Chondrocyte (in vitro differentiated cells): ENCODE measurements around the gene PREP. TPM values are rescaled to one million over a fixed set of nuclear protein-coding genes. Genes with fewer than 3 reads are reported as not detected.

Source experiments
- DNase-seq: peaks from one replicate; pipeline ENCODE4 v3.0.0; 2021; ENCODE audit warnings: mixed read lengths, low spot score
- H3K27ac Mint-ChIP-seq: one replicate; pipeline ENCODE4 v1.8.0; 2021; ENCODE audit warnings: mild to moderate bottlenecking, moderate library complexity, mixed read lengths; ENCODE audit not compliant: unreplicated experiment
- H3K27me3 Mint-ChIP-seq: 2 replicates; pipeline ENCODE4 v1.8.0; 2021; ENCODE audit warnings: low read depth, mixed read lengths
- H3K36me3 Mint-ChIP-seq: 2 replicates; pipeline ENCODE4 v1.8.0; 2021; ENCODE audit warnings: low read depth, mixed read lengths
- H3K4me1 Mint-ChIP-seq: 2 replicates; pipeline ENCODE4 v1.8.0; 2021; ENCODE audit warnings: low read depth, mild to moderate bottlenecking, mixed read lengths
- H3K4me3 Mint-ChIP-seq: one replicate; pipeline ENCODE4 v1.8.0; 2021; ENCODE audit warnings: mild to moderate bottlenecking, moderate library complexity, mixed read lengths; ENCODE audit not compliant: unreplicated experiment
- H3K9me3 Mint-ChIP-seq: 2 replicates; pipeline ENCODE4 v1.8.0; 2021; ENCODE audit warnings: low read depth, mixed read lengths
- CTCF ChIP-seq: fragments of 200-600 bp; sonication (generic); IDR thresholded peaks from 2 replicates; pipeline ENCODE4 v1.5.0; 2021; ENCODE audit warnings: antibody characterized with exemption, mild to moderate bottlenecking, moderate library complexity
- total RNA-seq: library from RNA; stranded (reverse); gene quantifications from 3 replicates; pipeline ENCODE4 v1.2.1, GENCODE V29; 2021

Gene PREP
- total RNA-seq, 1 donor from 2014 or later, result 32.9 TPM

GRCh38 chr6:105382496-105382895, 20.4 kb downstream of the PREP start:
- H3K36me3 Mint-ChIP-seq, result peaks cover 2% of the 10 kb centered on the region
- no peaks in the 10 kb centered on the region for H3K27me3 Mint-ChIP-seq
- peaks cover 2% of the 10 kb centered on the region for H3K4me1 Mint-ChIP-seq
- no peak overlapping the region for H3K27ac Mint-ChIP-seq
- no peak for TF ChIP-seq CTCF
- H3K9me3 Mint-ChIP-seq, result no peaks in the 10 kb centered on the region
- no peak overlapping the region for H3K4me3 Mint-ChIP-seq
- no peak for DNase-seq

- no peak overlapping the region for H3K27ac Mint-ChIP-seq
These were observed 22.2 kb downstream of the PREP start for GRCh38 chr6:105380634-105381033.

GRCh38 chr6:105375797-105376196, 27.1 kb downstream of the PREP start:
- no peak overlapping the region for H3K4me3 Mint-ChIP-seq

More at GRCh38 chr6:105380634-105381033, 22.2 kb downstream of the PREP start:
- no peaks in the 10 kb centered on the region for H3K9me3 Mint-ChIP-seq
- H3K27me3 Mint-ChIP-seq, result no peaks in the 10 kb centered on the region
- peaks cover 2% of the 10 kb centered on the region for H3K4me1 Mint-ChIP-seq
- no peak for DNase-seq
- H3K36me3 Mint-ChIP-seq, result peaks cover 3% of the 10 kb centered on the region
- no peak for TF ChIP-seq CTCF
- no peak overlapping the region for H3K4me3 Mint-ChIP-seq

GRCh38 chr6:105374010-105374420, 28.9 kb downstream of the PREP start:
- Mint-ChIP-seq H3K27ac (peak overlapping the region; percentile 64), H3K9me3 (peaks cover 6% of the 10 kb centered on the region), H3K4me1 (peaks cover 20% of the 10 kb centered on the region), H3K4me3 (no peak overlapping the region), H3K36me3 (peaks cover 27% of the 10 kb centered on the region), H3K27me3 (no peaks in the 10 kb centered on the region)
- peak; percentile 51 for TF ChIP-seq CTCF
- DNase-seq, result no peak

More at GRCh38 chr6:105375797-105376196, 27.1 kb downstream of the PREP start:
- no peaks in the 10 kb centered on the region for H3K27me3 Mint-ChIP-seq
- no peak for DNase-seq
- no peak overlapping the region for H3K27ac Mint-ChIP-seq
- H3K36me3 Mint-ChIP-seq, result peaks cover 17% of the 10 kb centered on the region
- no peak for TF ChIP-seq CTCF
- H3K9me3 Mint-ChIP-seq, result no peaks in the 10 kb centered on the region
- peaks cover 20% of the 10 kb centered on the region for H3K4me1 Mint-ChIP-seq

- DNase-seq, result no peak
- H3K27me3 Mint-ChIP-seq, result no peaks in the 10 kb centered on the region
- H3K4me3 Mint-ChIP-seq, result no peak overlapping the region
- H3K36me3 Mint-ChIP-seq, result peaks cover 27% of the 10 kb centered on the region
- H3K27ac Mint-ChIP-seq, result peak overlapping the region; percentile 64
- peaks cover 6% of the 10 kb centered on the region for H3K9me3 Mint-ChIP-seq
- peaks cover 20% of the 10 kb centered on the region for H3K4me1 Mint-ChIP-seq
- no peak for TF ChIP-seq CTCF
These were observed 29.4 kb downstream of the PREP start for GRCh38 chr6:105373481-105373880.
